Epithelial cell of proximal tubule (primary cell): ENCODE results near the gene NFATC3. TPM values are rescaled to one million over a fixed set of nuclear protein-coding genes. Genes with fewer than 3 reads are reported as not detected.

Source experiments
- DNase-seq: peaks from one replicate; pipeline ENCODE4 v3.0.0-alpha.2; 2011; ENCODE audit warnings: low read depth
- H3K4me3 ChIP-seq: 2 replicates; pipeline ENCODE4 v1.5.1; 2011; ENCODE audit warnings: low read depth, mild to moderate bottlenecking, low read length
- CTCF ChIP-seq: conservative IDR thresholded peaks from 2 replicates; pipeline ENCODE4 v1.5.1; 2012; ENCODE audit warnings: low read depth, mild to moderate bottlenecking, low read length
- total RNA-seq: library from RNA; depleted of rRNA; stranded (reverse); fragments of >200 nt; gene quantifications from 2 replicates; pipeline ENCODE4 v1.2.3, GENCODE V29; 2015

The NFATC3 gene
- total RNA-seq, 1 donor from 2014 or later, result 24.7 TPM

GRCh38 chr16:68242926-68243858 is 158.0 kb downstream of the NFATC3 start:
- no peak for TF ChIP-seq CTCF
- no peak for DNase-seq
- no peak overlapping the region for H3K4me3 ChIP-seq

GRCh38 chr16:68244481-68244902 is 159.3 kb downstream of the NFATC3 start:
- no peak for DNase-seq
- H3K4me3 ChIP-seq, result peak overlapping the region; percentile 100
- no peak for TF ChIP-seq CTCF

GRCh38 chr16:68244903-68245853 is 160.0 kb downstream of the NFATC3 start, which contains the start of gene PLA2G15:
Gene PLA2G15 (plus strand): TSS chr16:68245373. CDS start chr16:68245427, 54 bp downstream.
- TF ChIP-seq CTCF, result no peak
- DNase-seq, result no peak
- peak within 1 kb of the TSS; percentile 100 for H3K4me3 ChIP-seq

GRCh38 chr16:68246121-68246520 is 161.0 kb downstream of the NFATC3 start:
- peak overlapping the region; percentile 100 for H3K4me3 ChIP-seq
- TF ChIP-seq CTCF, result no peak
- no peak for DNase-seq

GRCh38 chr16:68246666-68247065 is 161.5 kb downstream of the NFATC3 start:
- no peak for TF ChIP-seq CTCF
- H3K4me3 ChIP-seq, result peak overlapping the region; percentile 100
- DNase-seq, result no peak

GRCh38 chr16:68247400-68247799 is 162.2 kb downstream of the NFATC3 start:
- H3K4me3 ChIP-seq, result no peak overlapping the region
- no peak for DNase-seq
- TF ChIP-seq CTCF, result no peak
